GM21381 (cell line): Measurements from ENCODE around the gene UBP1.
A peak's percentile ranks its signal among the peaks of the same experiment; 100 is the strongest.
"Not testable (repeated sequence)": the region's sequence is repeated elsewhere in the genome, so short reads cannot be mapped to it uniquely, and the experiment has no call there.

ENCODE experiments used
- ATAC-seq: cut with Tn5 transposase; IDR thresholded peaks from one replicate; pipeline ENCODE4 v1.9.1; 2021; ENCODE audit warnings: mild to moderate bottlenecking, moderate library complexity; ENCODE audit not compliant: unreplicated experiment

UBP1 gene

DNA sequence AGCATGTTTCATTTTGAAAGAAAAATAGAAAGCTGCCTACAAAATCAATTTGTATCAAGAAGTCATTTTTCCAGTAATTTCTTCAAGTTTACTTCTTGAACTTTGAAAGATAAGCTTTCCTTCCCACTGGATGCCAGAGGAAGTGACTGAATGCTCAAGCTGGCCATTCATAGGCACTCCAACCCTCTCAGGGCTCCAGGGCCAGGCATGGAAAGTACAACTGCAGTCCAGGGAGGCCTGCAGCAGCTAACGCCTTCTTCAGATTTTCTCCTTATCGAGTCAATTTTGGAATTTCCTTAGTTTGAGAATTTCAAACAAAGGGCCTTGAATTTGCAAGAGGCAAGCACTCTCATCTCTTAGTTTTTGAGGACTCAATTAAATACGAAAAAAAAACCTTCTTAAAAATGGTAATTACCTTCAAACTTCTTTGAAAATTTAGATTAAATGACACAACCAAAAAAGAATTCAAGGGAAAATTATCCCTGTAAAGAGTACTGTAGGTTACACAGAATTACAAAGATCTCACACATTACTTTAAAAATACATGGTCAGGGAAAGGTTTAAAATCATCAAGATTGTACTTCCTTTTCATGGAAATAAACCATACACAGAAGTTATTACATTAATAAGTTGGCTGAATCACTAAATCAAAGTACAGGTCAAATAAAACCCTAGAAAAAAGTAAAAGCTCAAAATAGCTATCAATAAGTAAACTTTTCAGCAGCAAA lies 2.5 kb downstream of the UBP1 start:
- no peak for ATAC-seq

DNA sequence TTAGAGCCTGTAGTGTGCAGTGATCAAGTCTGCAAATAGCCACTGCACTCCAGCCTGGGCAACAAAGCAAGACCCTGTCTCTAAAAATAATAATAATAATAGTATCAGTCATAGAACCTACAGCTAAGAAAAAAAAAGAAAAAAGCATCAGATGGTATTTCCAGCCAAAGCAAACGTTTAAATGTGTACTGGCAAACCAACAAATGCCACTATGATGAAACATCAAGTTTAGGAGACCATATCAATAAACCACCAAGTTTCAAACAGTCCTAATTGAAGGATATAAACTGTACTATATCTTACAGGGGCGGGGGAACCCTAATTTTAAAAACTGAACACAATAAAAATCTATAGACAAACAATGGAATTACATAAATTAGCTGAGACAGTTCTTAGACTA lies 6.4 kb downstream of the UBP1 start:
- ATAC-seq, result no peak

DNA sequence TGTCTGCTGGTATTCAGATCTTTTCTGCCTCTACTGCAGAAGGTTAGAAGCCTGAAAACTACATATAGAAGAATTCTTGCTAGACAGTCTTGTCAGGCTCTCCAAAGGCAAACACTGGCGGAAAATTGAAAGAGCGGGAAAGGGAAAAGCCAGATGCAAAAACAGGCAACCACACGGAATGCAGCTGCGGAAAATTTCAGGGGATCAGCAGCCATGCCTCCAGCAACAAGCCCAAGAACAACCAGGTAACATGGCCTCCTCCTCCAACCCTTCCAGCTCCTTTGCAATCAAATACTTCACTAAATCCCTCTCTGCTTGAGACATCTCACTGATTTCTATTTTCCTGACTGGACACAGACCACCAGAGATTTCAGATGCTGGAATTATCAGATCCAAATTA lies 9.6 kb downstream of the UBP1 start:
- no peak for ATAC-seq

DNA sequence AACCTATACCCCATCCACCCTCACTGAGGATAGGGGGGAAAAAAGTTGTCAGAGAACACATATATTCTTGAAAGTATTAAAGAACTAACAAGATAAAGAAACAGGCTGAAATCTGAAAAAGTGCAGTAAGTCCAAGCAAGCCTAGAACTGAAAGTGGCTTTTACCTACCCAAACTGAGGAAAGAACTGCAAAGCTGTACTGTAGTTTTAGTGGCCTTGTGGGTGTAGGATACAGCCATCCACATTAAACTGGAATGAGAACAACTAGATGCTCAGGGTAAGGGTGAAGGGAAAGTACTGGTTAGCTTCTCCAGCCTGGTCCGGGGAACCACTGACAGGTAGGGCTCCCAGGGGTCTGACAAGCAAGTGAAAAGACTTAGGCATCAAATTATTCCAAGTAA lies 10.1 kb downstream of the UBP1 start:
- ATAC-seq, result no peak

DNA sequence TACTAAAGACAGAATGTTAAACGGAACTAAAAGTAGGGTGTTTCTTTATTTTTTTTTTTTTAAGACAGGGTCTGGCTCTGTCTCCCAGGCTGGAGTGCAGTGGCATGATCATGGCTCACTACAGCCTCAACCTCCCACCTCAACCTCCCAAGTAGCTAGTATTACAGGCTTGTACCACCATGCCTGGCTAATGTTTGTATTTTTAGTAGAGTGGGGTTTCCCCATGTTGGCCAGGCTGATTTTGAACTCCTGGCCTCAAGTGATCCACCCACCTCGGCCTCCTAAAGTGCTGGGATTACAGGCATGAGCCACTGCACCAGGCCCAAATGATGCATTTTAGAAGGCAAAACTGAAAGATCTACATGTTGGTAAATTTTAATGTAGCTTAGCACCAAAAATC lies 10.9 kb downstream of the UBP1 start:
- not testable (repeated sequence) for ATAC-seq

DNA sequence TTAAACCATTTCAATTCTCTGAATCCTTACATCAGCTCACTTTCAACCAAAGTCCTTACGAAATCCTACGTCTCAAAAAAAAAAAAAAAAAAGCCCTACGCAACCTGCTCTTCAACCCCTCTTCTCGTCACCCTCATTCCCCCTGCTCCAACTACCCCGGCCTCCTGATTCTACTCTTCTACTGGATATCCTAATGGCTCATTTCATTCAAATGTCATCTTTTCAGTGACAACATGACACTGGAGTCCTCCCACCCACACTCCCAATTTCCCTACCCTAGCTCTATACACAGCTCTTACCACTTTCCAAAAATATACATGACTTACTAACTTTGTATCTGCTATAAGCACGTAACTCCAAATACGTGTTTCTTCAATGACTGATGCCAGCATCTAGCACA lies 11.5 kb downstream of the UBP1 start:
- no peak for ATAC-seq

DNA sequence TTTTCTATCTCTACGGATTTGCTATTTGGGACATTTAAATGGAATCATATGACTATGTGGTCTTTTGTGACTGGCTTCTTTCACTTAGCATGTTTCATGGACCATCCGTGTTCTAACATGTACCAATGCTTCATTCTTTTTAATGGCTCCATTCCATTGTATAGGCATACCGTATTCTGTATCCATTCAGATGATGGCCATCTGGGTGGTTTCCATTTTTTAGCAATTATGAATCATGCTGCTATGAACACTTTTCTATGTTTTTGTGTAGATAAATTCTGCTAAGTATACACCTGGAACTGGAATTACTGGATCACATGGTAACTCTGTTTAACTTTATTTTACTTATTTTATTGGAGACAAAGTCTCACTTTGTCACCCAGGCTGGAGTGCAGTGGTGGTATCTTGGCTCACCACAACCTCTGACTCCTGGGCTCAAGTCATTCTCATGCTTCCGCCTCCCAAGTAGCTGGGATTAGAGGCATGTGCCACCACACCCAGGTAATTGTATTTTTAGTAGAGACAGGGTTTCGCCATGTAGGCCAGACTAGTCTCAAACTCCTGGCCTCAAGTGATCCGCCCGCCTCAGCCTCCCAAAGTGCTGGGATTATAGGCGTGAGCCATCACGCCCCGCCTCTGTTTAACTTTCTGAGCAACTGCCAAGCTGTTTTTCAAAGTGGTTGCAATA lies 13.4 kb downstream of the UBP1 start:
- ATAC-seq, result no peak

DNA sequence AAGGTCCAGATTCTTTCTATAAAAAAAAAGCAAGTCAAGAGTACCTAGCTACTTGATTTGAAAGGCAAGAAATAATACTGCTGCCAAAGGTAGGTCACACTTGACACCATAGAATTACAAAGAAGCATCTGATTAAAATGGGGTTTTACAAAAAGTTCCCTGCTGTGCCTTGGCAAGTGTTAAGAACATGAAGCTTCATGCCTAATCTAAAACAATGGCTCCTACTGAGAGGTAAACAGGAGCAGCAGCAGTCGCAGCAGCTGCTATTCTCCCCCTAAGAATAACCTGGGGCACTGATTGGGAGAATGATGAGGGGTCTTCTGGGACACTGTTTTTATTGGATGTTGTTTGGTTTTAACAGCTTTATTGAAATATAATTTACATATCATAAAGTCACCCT lies 14.1 kb downstream of the UBP1 start:
- ATAC-seq, result no peak

DNA sequence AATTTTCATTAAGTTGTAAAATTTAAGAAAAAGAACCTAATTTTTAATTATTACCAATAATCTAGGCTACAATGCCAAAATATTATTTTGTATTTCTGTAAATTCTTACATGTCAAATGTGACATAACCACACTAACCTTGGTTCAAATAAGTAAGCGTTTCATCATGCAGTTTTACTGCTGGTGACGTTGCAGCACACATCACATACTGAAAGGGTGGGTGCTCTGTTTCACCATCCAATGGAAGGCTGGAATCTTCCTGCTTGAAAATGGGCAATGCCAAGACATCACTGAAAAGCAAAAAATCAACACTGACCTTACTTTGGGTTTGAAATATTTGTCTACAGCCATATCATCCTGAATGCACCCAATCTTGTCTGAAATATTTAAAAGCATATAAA lies 14.8 kb downstream of the UBP1 start:
- no peak for ATAC-seq

DNA sequence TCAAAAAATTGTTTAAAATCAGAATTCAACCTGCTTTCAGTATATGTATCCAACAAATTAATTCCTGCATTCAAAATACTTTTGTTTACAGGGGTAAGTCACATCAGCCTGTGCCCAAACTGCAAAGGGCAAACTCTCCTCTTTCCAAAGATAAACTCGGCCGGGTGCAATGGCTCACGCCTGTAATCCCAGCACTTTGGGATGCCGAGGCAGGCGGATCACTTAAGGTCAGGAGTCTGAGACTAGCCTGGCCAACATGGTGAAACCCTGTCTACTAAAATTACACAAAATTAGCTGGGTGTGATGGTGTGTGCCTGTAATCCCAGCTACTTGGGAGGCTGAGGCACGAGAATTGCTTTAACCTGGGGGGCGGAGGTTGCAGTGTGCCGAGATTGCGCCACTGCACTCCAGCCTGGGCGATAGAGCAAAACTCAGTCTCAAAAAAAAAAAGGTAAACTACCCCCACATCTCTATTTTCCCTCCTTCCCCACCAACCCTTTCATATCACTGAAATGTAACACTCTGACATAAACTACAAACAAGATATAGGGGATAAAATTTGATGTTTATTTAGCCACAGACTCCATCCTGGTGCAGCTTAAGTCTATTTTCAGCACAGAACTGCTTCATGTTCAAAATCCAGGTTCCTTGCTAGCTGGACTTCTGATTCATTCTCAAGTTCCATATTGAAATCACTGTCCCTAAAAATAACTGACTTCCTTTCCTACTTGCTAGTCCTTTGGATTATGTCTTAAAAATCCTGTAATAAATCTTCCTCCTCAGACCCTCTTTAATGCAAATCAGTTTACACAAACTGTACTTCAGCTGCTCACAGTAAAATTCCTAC lies 15.4 kb downstream of the UBP1 start:
- ATAC-seq, result no peak

DNA sequence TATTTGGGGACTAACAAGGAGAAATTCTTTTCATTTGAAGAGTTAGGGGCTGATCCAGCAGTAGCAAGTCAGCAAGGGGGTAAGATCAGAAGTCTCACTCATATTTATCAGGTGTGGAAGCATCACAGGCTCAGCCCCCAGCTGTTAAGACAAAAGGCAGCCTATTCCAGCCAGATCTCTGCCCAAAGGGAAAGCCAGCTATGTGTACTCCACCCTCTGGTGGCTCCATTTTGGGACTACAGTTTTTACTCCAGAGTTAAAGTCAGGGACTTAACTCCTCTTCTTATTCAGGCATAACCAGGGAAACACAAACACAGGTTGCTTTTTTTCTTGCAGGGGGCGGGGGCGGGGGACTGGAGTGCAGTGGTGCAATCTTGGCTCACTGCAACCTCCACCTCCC lies 19.2 kb downstream of the UBP1 start:
- no peak for ATAC-seq

DNA sequence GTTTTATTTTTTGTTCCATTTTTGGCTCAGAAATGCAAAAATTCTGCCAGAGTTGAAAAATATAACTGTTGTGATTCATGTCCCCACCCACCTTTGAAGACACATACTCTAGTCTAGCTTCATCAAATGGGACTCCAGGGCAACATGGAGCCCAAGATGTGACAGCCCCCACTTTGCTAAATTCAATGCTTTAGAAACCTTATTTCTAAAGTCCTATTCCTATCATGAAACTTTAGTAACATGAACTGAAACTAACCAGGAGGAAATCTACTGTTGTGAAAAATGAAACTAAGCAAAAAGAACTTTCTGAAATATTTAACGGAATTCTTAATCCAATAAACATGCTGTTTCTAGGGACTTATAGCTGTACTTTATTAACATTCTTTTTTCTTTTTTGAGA lies 20.3 kb downstream of the UBP1 start:
- ATAC-seq, result peak; percentile 70

DNA sequence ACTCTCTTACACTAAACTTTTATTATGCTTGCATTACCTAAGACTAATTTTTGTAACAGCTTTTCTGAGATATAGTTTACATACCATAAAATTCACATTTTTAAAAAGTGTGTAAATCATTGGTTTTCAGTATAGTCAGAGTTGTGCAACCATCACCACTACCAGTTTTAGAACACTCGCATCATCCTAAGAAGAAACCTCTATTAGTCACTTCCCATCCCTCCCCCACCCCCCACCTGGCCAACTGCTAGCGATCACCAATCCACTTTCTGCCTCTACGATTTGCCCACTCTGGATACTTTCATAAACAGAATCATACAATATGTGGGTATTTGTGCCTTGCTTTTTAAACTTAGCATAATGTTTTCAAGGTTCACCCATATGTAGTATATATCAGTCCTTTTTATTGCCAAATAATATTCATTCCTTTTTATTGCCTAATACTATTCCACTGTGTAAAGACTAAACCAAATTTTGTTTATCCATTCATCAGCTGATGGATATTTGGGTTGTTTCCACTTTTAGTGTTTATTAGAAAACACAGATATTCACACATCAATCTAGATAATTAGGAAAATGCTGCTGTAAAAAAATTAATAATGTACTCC lies 23.0 kb downstream of the UBP1 start:
- no peak for ATAC-seq

DNA sequence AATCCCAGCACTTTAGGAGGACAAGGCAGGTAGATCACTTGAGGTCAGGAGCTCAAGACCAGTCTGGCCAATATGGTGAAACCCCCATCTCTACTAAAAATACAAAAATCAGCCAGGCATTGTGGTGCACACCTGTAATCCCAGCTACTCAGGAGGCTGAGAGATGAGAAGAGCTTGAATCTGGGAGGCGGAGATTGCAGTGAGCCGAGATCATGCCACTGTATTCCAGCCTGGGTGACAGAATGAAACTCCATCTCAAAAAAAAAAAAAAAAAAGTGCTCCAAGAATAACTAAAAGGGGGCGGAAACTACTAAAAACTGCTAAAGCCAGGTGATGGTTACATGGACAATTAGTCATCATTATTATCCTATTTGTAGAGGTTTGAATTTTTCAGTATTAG lies 29.4 kb downstream of the UBP1 start:
- ATAC-seq, result not testable (repeated sequence)

DNA sequence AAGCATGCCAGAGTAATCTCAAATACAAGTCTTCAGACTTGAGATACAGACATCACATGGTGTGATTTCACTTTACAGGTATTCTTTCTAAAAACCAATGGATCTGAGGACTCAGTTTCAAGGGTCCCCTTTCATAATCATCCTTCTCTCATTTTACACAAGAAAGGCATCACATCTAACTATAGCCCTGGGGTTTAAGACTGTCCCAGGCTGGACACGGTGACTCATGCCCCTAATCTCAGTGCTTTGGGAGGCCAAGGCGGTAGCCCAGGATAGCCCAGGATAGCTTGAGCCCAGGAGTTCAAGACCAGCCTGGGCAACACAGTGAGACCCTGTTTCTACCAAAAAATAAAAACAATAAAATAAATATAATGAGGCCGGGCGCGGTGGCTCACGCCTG lies 36.4 kb downstream of the UBP1 start:
- ATAC-seq, result no peak

DNA sequence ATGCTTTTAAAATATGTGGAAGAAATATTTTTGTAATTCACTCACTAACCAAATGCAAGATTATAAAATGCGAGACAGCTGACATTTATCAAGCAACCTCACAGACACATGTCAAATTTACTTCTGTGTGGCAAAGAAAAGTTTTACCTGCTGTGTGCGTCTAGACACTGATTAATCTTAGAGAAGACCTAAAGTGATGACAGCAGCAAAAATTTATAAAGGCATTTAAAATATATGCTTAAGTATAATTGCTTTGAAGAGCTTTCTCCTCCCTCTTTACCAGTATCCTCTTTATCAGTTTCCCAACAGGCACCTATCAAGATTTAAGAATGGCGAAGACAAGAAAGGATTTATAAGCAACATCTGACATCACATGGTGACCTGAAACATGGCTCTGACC lies 37.3 kb downstream of the UBP1 start:
- ATAC-seq, result no peak

DNA sequence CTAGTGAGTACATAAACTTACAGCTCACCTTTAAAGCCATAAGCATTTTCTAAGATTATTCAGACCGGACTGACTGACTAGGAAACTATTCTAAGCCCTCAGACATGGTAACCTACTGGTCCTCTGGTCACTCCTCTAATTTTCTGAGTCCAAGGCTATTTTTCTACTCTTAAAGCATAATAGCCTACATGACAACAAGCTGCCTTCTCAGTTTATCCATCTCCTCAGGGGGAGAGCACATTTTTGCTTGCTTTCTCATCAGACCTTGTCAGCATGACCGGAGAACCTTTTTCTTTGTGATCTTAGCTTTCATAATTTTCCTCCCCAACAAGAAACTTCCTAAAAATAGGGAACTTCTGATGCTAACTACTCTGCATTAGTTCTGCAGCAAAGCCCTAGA lies 38.4 kb downstream of the UBP1 start:
- no peak for ATAC-seq

DNA sequence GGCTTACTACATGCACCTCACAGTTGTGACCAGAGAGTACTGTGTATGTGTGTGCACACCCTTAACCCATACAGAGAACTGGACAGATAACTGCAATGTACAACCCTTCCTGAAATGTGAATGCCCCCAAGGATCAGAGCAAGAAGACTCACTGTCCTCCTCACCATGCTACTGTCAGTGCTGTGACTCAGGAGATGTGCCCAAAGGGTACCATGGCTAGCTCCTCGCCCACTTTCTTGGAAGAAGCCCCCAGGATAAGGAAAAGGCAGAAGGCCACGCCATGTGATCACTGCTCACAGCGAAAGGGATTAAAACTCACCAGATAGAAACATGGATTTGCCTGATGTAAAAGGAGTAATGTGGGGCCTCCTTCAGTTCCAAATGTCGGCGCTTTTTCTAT lies 41.8 kb downstream of the UBP1 start:
- ATAC-seq, result no peak

DNA sequence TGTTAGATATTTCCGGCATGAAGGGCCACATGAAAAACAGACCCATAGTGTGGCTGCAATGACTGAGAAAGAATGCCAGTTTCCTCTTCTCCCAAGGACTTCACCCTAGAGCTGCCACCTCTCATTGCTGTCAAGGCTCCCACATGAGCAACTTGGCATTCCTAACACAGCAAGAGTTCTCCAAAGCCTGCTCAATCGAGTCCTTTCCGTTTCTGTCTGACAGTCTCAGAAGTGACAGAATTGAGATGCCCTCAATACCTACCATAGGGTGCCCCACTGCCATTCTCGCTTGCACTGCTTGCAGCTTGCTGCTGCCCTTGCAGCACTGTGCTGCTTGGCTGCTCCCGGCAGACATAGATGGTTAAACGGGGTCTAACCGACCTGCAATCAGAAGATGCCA lies 44.3 kb downstream of the UBP1 start:
- no peak for ATAC-seq

DNA sequence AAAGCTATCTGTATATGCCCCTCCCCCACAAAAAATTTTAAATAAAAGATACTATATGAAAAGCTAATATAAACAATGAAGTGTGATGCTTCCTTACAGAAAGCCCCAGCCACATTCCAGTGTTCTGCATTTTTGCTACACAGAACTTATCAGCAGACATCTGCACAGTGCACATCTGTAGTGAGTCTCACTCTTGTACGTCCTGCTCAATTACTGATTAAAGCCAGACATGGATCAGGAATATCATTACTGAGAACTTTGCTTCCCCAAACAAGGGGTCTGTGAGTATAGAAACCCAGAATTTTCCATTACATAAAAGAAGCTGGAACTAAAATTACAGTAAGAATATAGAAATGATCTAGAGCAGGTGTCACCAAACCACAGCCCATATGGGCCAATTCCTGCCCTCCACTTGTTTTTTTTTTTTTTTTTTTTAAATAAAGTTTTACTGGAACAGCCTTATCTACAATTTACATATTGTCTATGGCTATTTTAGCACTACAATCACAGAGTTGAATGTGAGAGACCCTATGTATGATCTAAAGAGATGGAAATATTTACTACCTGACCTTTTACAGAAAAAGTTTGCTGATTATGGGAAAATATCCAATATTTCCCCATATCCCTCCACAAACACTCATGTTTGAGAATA lies 45.7 kb downstream of the UBP1 start:
- no peak for ATAC-seq

DNA sequence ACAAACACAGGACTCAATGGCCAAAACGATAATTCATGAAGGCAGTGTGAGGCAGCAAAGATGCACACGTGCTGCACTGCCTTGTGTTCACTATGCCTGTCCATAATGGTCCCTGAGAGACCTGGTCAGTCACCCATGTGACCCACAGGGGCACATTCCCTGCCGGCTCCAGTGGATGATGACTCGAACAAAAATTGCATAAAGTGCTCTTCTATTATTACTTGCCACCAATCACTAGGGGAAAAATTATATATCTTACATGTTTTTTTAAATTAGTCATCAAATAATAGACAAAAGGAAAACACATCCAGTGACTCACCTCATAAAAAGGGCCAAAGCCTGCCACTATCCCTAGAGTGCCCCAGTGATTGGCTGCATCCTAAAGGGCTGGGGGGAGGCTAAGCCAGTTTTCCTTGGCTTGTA lies 47.5 kb downstream of the UBP1 start:
- no peak for ATAC-seq
